Astrocyte (in vitro differentiated cells and primary cell): ENCODE results near the gene COA6. TPM values are rescaled to one million over a fixed set of nuclear protein-coding genes. Genes with fewer than 3 reads are reported as not detected.
A peak's percentile ranks its signal among the peaks of the same experiment; 100 is the strongest.
"Not testable (repeated sequence)": the region's sequence is repeated elsewhere in the genome, so short reads cannot be mapped to it uniquely, and the experiment has no call there.

Experiments
- DNase-seq: peaks from one replicate; pipeline ENCODE4 v3.0.0-alpha.2; 2010; ENCODE audit warnings: low read depth
- FAIRE-seq: peaks from 2 replicates; lab custom pipeline; 2011; peaks lifted over from hg19 to GRCh38; lab: Jason Lieb, UNC
- H2AFZ ChIP-seq: 2 replicates; pipeline ENCODE4 v1.6.0; 2012; ENCODE audit warnings: low read depth, low read length, inconsistent platforms
- H3K27ac ChIP-seq: 2 replicates; pipeline ENCODE4 v1.5.1; 2011; ENCODE audit warnings: low read depth, low read length, inconsistent platforms
- H3K27me3 ChIP-seq: 2 replicates; pipeline ENCODE4 v1.6.0; 2011; ENCODE audit warnings: low read length, inconsistent platforms; ENCODE audit not compliant: insufficient read depth
- H3K36me3 ChIP-seq: 2 replicates; pipeline ENCODE4 v1.5.1; 2011; ENCODE audit warnings: low read length, inconsistent platforms; ENCODE audit not compliant: insufficient read depth
- H3K4me1 ChIP-seq: 2 replicates; pipeline ENCODE4 v1.5.1; 2011; ENCODE audit warnings: low read length, inconsistent platforms; ENCODE audit not compliant: insufficient read depth
- H3K4me2 ChIP-seq: 2 replicates; pipeline ENCODE4 v1.6.0; 2012; ENCODE audit warnings: low read length, inconsistent platforms
- H3K4me3 ChIP-seq: 2 replicates; pipeline ENCODE4 v1.5.1; 2011; ENCODE audit warnings: low read depth, mild to moderate bottlenecking, low read length, inconsistent platforms; ENCODE audit not compliant: insufficient read depth
- H3K79me2 ChIP-seq: 2 replicates; pipeline ENCODE4 v1.6.0; 2012; ENCODE audit warnings: mild to moderate bottlenecking, low read length, inconsistent platforms; ENCODE audit not compliant: insufficient read depth
- H3K9ac ChIP-seq: 2 replicates; pipeline ENCODE4 v1.6.0; 2012; ENCODE audit warnings: mild to moderate bottlenecking, low read length, inconsistent platforms
- H3K9me3 ChIP-seq: 2 replicates; pipeline ENCODE4 v1.5.1; 2012; ENCODE audit warnings: low read depth, mild to moderate bottlenecking, low read length, inconsistent platforms; ENCODE audit not compliant: insufficient read depth
- H4K20me1 ChIP-seq: 2 replicates; pipeline ENCODE4 v1.6.0; 2012; ENCODE audit warnings: low read length, inconsistent platforms; ENCODE audit not compliant: insufficient read depth
- H3K27ac Mint-ChIP-seq: one replicate; pipeline ENCODE4 v1.8.0; 2021; ENCODE audit warnings: mild to moderate bottlenecking, mixed read lengths; ENCODE audit not compliant: unreplicated experiment
- H3K27me3 Mint-ChIP-seq: one replicate; pipeline ENCODE4 v1.8.0; 2021; ENCODE audit warnings: low read depth, mixed read lengths; ENCODE audit not compliant: unreplicated experiment
- H3K36me3 Mint-ChIP-seq: one replicate; pipeline ENCODE4 v1.8.0; 2021; ENCODE audit warnings: low read depth, mixed read lengths; ENCODE audit not compliant: unreplicated experiment
- H3K4me1 Mint-ChIP-seq: one replicate; pipeline ENCODE4 v1.8.0; 2021; ENCODE audit warnings: low read depth, mixed read lengths; ENCODE audit not compliant: unreplicated experiment
- H3K4me3 Mint-ChIP-seq: one replicate; pipeline ENCODE4 v1.8.0; 2021; ENCODE audit warnings: mild to moderate bottlenecking, moderate library complexity, mixed read lengths; ENCODE audit not compliant: unreplicated experiment
- H3K9me3 Mint-ChIP-seq: one replicate; pipeline ENCODE4 v1.8.0; 2021; ENCODE audit warnings: mild to moderate bottlenecking, mixed read lengths; ENCODE audit not compliant: unreplicated experiment
- EZH2 ChIP-seq: IDR thresholded peaks from 2 replicates; pipeline ENCODE4 v1.6.1; 2012; ENCODE audit warnings: mild to moderate bottlenecking, low read length, inconsistent platforms; ENCODE audit not compliant: insufficient read depth
- total RNA-seq: library from RNA; stranded (reverse); gene quantifications from 2 replicates; pipeline ENCODE4 v1.2.1, GENCODE V29; 2021
- TF ChIP-seq, protein P1 (sequence below): IDR thresholded peaks from 2 replicates; pipeline ENCODE4 v1.5.1; 2011; ENCODE audit warnings: low read depth, mild to moderate bottlenecking, inconsistent platforms, low read length, moderate library complexity; ENCODE audit not compliant: insufficient read depth

Gene COA6
- total RNA-seq, 1 donor from 2014 or later, result 22.0 TPM

- Histone ChIP-seq H3K79me2 (no peaks in the 10 kb centered on the region), H3K27ac (no peak overlapping the region), H3K4me1 (no peaks in the 10 kb centered on the region), H3K9me3 (no peaks in the 10 kb centered on the region), H3K27me3 (peaks cover 3% of the 10 kb centered on the region), H3K9ac (no peak overlapping the region), H4K20me1 (no peaks in the 10 kb centered on the region), H2AFZ (no peak overlapping the region), H3K4me2 (no peak overlapping the region), H3K4me3 (no peak overlapping the region), H3K36me3 (no peaks in the 10 kb centered on the region)
- H3K4me1 Mint-ChIP-seq, result no peaks in the 10 kb centered on the region
- TF ChIP-seq, protein P1, sequence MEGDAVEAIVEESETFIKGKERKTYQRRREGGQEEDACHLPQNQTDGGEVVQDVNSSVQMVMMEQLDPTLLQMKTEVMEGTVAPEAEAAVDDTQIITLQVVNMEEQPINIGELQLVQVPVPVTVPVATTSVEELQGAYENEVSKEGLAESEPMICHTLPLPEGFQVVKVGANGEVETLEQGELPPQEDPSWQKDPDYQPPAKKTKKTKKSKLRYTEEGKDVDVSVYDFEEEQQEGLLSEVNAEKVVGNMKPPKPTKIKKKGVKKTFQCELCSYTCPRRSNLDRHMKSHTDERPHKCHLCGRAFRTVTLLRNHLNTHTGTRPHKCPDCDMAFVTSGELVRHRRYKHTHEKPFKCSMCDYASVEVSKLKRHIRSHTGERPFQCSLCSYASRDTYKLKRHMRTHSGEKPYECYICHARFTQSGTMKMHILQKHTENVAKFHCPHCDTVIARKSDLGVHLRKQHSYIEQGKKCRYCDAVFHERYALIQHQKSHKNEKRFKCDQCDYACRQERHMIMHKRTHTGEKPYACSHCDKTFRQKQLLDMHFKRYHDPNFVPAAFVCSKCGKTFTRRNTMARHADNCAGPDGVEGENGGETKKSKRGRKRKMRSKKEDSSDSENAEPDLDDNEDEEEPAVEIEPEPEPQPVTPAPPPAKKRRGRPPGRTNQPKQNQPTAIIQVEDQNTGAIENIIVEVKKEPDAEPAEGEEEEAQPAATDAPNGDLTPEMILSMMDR, result no peak
- no peak for TF ChIP-seq EZH2
- H3K9me3 Mint-ChIP-seq, result no peaks in the 10 kb centered on the region
- no peak for DNase-seq
- H3K36me3 Mint-ChIP-seq, result no peaks in the 10 kb centered on the region
- H3K27me3 Mint-ChIP-seq, result no peaks in the 10 kb centered on the region
- no peak overlapping the region for H3K27ac Mint-ChIP-seq
- no peak for FAIRE-seq
- no peak overlapping the region for H3K4me3 Mint-ChIP-seq
These were observed 24.3 kb upstream of the COA6 start for GRCh38 chr1:234348964-234349363.

- Mint-ChIP-seq H3K27ac (no peak overlapping the region), H3K27me3 (peaks cover 2% of the 10 kb centered on the region), H3K36me3 (no peaks in the 10 kb centered on the region), H3K9me3 (no peaks in the 10 kb centered on the region), H3K4me3 (no peak overlapping the region), H3K4me1 (no peaks in the 10 kb centered on the region)
- Histone ChIP-seq H4K20me1 (no peaks in the 10 kb centered on the region), H3K36me3 (no peaks in the 10 kb centered on the region), H3K4me2 (no peak overlapping the region), H3K27me3 (peaks cover 3% of the 10 kb centered on the region), H3K27ac (no peak overlapping the region), H3K9ac (no peak overlapping the region), H3K4me1 (no peaks in the 10 kb centered on the region), H3K79me2 (no peaks in the 10 kb centered on the region), H2AFZ (no peak overlapping the region), H3K9me3 (no peaks in the 10 kb centered on the region), H3K4me3 (no peak overlapping the region)
- no peak for FAIRE-seq
- no peak for DNase-seq
- TF ChIP-seq, protein P1, result no peak
- no peak for TF ChIP-seq EZH2
These were observed 17.3 kb upstream of the COA6 start for GRCh38 chr1:234355782-234356510.

DNA sequence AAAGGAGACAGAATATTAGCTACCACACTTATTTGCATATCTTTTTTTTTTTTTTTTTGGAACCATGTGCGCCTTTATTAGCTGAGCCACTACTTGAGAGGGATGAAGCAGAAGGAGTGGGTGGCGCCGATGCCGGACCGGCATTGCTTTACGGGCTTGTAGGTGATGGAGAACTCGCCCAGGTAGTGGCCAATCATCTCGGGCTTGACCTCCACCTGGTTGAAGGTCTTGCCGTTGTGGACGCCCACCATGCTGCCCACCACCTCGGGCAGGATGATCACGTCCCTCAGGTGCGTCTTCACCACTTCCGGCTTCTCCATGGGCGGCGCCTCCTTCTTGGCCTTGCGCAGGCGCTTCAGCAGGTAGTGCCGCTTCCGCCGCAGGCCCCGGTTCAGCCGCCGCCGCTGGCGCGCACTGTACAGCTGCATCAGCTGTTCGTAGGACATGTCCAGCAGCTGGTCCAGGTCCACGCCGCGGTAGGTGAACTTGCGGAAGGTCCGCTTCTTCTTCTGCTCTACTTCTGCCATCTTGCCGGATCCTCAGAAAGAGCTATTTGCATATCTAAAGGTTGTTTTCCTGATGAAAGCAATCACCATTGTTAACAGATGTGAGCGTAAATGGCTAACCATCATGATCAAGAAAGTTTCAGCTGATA, 16.5 kb upstream of the COA6 start:
- H3K9me3 ChIP-seq, H3K27ac Mint-ChIP-seq, H3K36me3 Mint-ChIP-seq, DNase-seq, H3K4me1 Mint-ChIP-seq, H3K9ac ChIP-seq, H3K27me3 ChIP-seq, H3K27ac ChIP-seq, H3K9me3 Mint-ChIP-seq, H3K27me3 Mint-ChIP-seq, H3K4me1 ChIP-seq, FAIRE-seq, H4K20me1 ChIP-seq, H3K36me3 ChIP-seq, H3K79me2 ChIP-seq: not testable (repeated sequence)
- H3K4me3 Mint-ChIP-seq, result peak overlapping the region; percentile 80
- peak overlapping the region; percentile 75 for H2AFZ ChIP-seq
- peak overlapping the region; percentile 69 for H3K4me2 ChIP-seq
- H3K4me3 ChIP-seq, result peak overlapping the region; percentile 48
